GM12878 (cell line): ENCODE results near the gene DISC1. TPM values are rescaled to one million over a fixed set of nuclear protein-coding genes. Genes with fewer than 3 reads are reported as not detected.

Source experiments
- ATAC-seq: fragments of 200-7000 bp; cut with Tn5 transposase; 3 replicates; pipeline ENCODE4 v1.9.1; 2020; ENCODE audit warnings: mild to moderate bottlenecking, moderate library complexity
- BruUV-seq: library from RNA; stranded (reverse); fragments of 400-500 nt; replicated peaks from 2 replicates; lab custom pipeline; 2021; lab: Mats Ljungman, UMichigan
- CTCF ChIA-PET: fragments of 300-600 bp; sonication (Branson Sonifier 250); formaldehyde crosslinking; extraction: SDS; loops from one replicate; lab custom pipeline; 2021; ENCODE audit warnings: inconsistent platforms; lab: Yijun Ruan, JAX
- POLR2A ChIA-PET: fragments of 350-600 bp; formaldehyde crosslinking; extraction: SDS; loops from one replicate; lab custom pipeline; 2021; ENCODE audit warnings: inconsistent platforms; lab: Charles Lee
- RAD21 ChIA-PET: fragments of 300-600 bp; sonication (Branson Sonifier 250); formaldehyde crosslinking; loops from one replicate; lab custom pipeline; 2023; ENCODE audit warnings: antibody characterized with exemption; ENCODE audit not compliant: unreplicated experiment; lab: Charles Lee
- SMC1A ChIA-PET: fragments of 300-600 bp; sonication (Branson Sonifier 250); formaldehyde crosslinking; loops from one replicate; lab custom pipeline; 2023; ENCODE audit not compliant: unreplicated experiment, uncharacterized antibody; lab: Charles Lee
- DNase-seq: peaks from one replicate; pipeline ENCODE4 v3.0.0-alpha.2; 2011; ENCODE audit warnings: low read depth, low spot score
- FAIRE-seq: peaks from 3 replicates; lab custom pipeline; 2011; peaks lifted over from hg19 to GRCh38; lab: Jason Lieb, UNC
- H2AFZ ChIP-seq: 2 replicates; pipeline ENCODE4 v1.6.0; 2011; ENCODE audit warnings: low read depth, low read length, control low read depth; ENCODE audit not compliant: control insufficient read depth
- H3K27ac ChIP-seq: 2 replicates; pipeline ENCODE4 v1.5.1; 2011; ENCODE audit warnings: control low read depth; ENCODE audit not compliant: control insufficient read depth, insufficient read depth
- H3K27me3 ChIP-seq, 2 experiments: replicated peaks in 1 of 2; 2 replicates each; pipeline versions ENCODE4 v1.6.0 to v1.6.1; 2011; ENCODE audit warnings: low read length in 1 of 2; ENCODE audit not compliant: control insufficient read depth in 2 of 2, insufficient read depth in 2 of 2
- H3K36me3 ChIP-seq, 2 experiments: 2 replicates each; pipeline ENCODE4 v1.5.1; 2011; ENCODE audit warnings: low read length in 1 of 2; ENCODE audit not compliant: control insufficient read depth in 2 of 2, insufficient read depth in 2 of 2
- H3K4me1 ChIP-seq: 2 replicates; pipeline ENCODE4 v1.6.1; 2011; ENCODE audit warnings: mild to moderate bottlenecking, low read length, moderate library complexity, mixed read lengths; ENCODE audit not compliant: control insufficient read depth, insufficient read depth
- H3K4me2 ChIP-seq: 2 replicates; pipeline ENCODE4 v1.6.0; 2011; ENCODE audit warnings: control low read depth; ENCODE audit not compliant: control insufficient read depth, insufficient read depth
- H3K4me3 ChIP-seq: fragments of 200-600 bp; sonication (generic); 2 replicates; pipeline ENCODE4 v1.5.1; 2016
- H3K79me2 ChIP-seq: 2 replicates; pipeline ENCODE4 v1.6.0; 2011; ENCODE audit warnings: low read length; ENCODE audit not compliant: control insufficient read depth, insufficient read depth
- H3K9ac ChIP-seq: 2 replicates; pipeline ENCODE4 v1.8.0; 2011; ENCODE audit warnings: low read length, control low read depth, mixed read lengths; ENCODE audit not compliant: control insufficient read depth, insufficient read depth
- H3K9me3 ChIP-seq: replicated peaks from 3 replicates; pipeline ENCODE4 v1.5.1; 2011; ENCODE audit warnings: mild to moderate bottlenecking, low read length; ENCODE audit not compliant: control insufficient read depth, insufficient read depth
- H4K20me1 ChIP-seq: 2 replicates; pipeline ENCODE4 v1.6.0; 2011; ENCODE audit not compliant: control insufficient read depth, insufficient read depth
- ATF7 ChIP-seq: fragments of 450-650 bp; IDR thresholded peaks from 2 replicates; pipeline ENCODE4 v1.6.1; 2016; ENCODE audit warnings: low read depth, mild to moderate bottlenecking
- CHD1 ChIP-seq: IDR thresholded peaks from 2 replicates; pipeline ENCODE4 v1.6.1; 2012; ENCODE audit warnings: low read depth, low read length, improper control_type of control experiment
- CREM ChIP-seq: IDR thresholded peaks from 2 replicates; pipeline ENCODE4 v1.6.1; 2014; ENCODE audit warnings: antibody characterized with exemption, low read depth
- ELK1 ChIP-seq: IDR thresholded peaks from 2 replicates; pipeline ENCODE4 v1.6.1; 2012; ENCODE audit warnings: low read depth, low read length, improper control_type of control experiment
- FOXK2 ChIP-seq: fragments of 450-650 bp; IDR thresholded peaks from 2 replicates; pipeline ENCODE4 v1.6.1; 2017; ENCODE audit warnings: mild to moderate bottlenecking, moderate library complexity
- KDM1A ChIP-seq: fragments of 200-600 bp; sonication (generic); IDR thresholded peaks from 2 replicates; pipeline ENCODE4 v1.6.1; 2016; ENCODE audit warnings: borderline replicate concordance
- MXI1 ChIP-seq: fragments of 150-350 bp; IDR thresholded peaks from 2 replicates; pipeline ENCODE4 v1.6.1; 2011; ENCODE audit warnings: low read depth, mild to moderate bottlenecking, inconsistent platforms, low read length, improper control_type of control experiment
- NR2C2 ChIP-seq: IDR thresholded peaks from 2 replicates; pipeline ENCODE4 v1.6.1; 2011; ENCODE audit warnings: borderline replicate concordance, low read depth; ENCODE audit not compliant: control insufficient read depth, insufficient read length
- RFX5 ChIP-seq: IDR thresholded peaks from 2 replicates; pipeline ENCODE4 v1.6.1; 2011; ENCODE audit warnings: low read depth, low read length, improper control_type of control experiment
- SIX5 ChIP-seq: IDR thresholded peaks from 2 replicates; pipeline ENCODE4 v1.6.1; 2011; ENCODE audit warnings: mild to moderate bottlenecking, low read depth, low read length, moderate library complexity; ENCODE audit not compliant: severe bottlenecking
- SMAD5 ChIP-seq: IDR thresholded peaks from 2 replicates; pipeline ENCODE4 v1.6.1; 2016; ENCODE audit warnings: antibody characterized with exemption, low read depth
- STAT3 ChIP-seq: IDR thresholded peaks from 2 replicates; pipeline ENCODE4 v1.6.1; 2011; ENCODE audit warnings: low read depth, low read length, improper control_type of control experiment
- ZBTB4 ChIP-seq: fragments of 450-650 bp; formaldehyde crosslinking; IDR thresholded peaks from 2 replicates; pipeline ENCODE4 v1.4.0; 2022; ENCODE audit warnings: mild to moderate bottlenecking, moderate library complexity
- ZNF207 ChIP-seq: fragments of 450-650 bp; IDR thresholded peaks from 2 replicates; pipeline ENCODE4 v1.6.1; 2014; ENCODE audit warnings: antibody characterized with exemption, mild to moderate bottlenecking, borderline replicate concordance
- ZNF24 ChIP-seq: fragments of 450-650 bp; IDR thresholded peaks from 2 replicates; pipeline ENCODE4 v1.6.1; 2017; ENCODE audit warnings: antibody characterized with exemption, mild to moderate bottlenecking
- ZZZ3 ChIP-seq: IDR thresholded peaks from 2 replicates; pipeline ENCODE4 v1.6.1; 2011; ENCODE audit warnings: low read depth; ENCODE audit not compliant: control insufficient read depth, insufficient read length
- WGBS: methylation state at CpG from one replicate; pipeline ENCODE4 v1.1.6; 2016; ENCODE audit warnings: low lambda C conversion rate; ENCODE audit not compliant: insufficient replicate concordance, insufficient coverage; ENCODE audit errors: missing lambda C conversion rate; 5-methylcytosine and 5-hydroxymethylcytosine counted together
- in situ Hi-C: fragments of 300-500 bp; cut with MboI; formaldehyde crosslinking; loops from 9 replicates; pipeline ENCODE4 v1.14.3; 2018; ENCODE audit warnings: mixed read lengths
- intact Hi-C: fragments of 100-400 bp; cut with micrococcal nuclease; formaldehyde crosslinking; loops from one replicate; pipeline ENCODE4 v1.14.2; 2022; ENCODE audit not compliant: unreplicated experiment
- polyA plus RNA-seq, 11 experiments: library from polyadenylated mRNA; depleted of rRNA in 4 of 11; unstranded in 6 of 11; stranded (reverse) in 5 of 11; fragments of >200 nt; fragmentation: Nextera tagmentation in 4 of 11; fragmentation: Illumina TruSeq in 1 of 11; extraction: Ambion mirVana in 4 of 11; extraction: Trizol in 1 of 11; gene quantifications; 1 replicate in 1 of 11; 2 replicates in 10 of 11; pipeline versions ENCODE4 v1.2.1 to v1.2.3, GENCODE V29; 2011 to 2016; ENCODE audit warnings: inconsistent platforms in 2 of 11, missing spikeins in 2 of 11, low read depth in 1 of 11
- total RNA-seq, 4 experiments: library from RNA; depleted of rRNA in 3 of 4; stranded (reverse); fragments of >200 nt in 3 of 4; fragmentation: Illumina TruSeq in 1 of 4; extraction: Trizol in 1 of 4; gene quantifications; 2 replicates each; pipeline versions ENCODE4 v1.2.1 to v1.2.3, GENCODE V29; 2013 to 2021
- TF ChIP-seq, protein P1 (sequence below): fragments of 450-650 bp; IDR thresholded peaks from 2 replicates; pipeline ENCODE4 v1.6.1; 2017; ENCODE audit warnings: mild to moderate bottlenecking, moderate library complexity

The DISC1 gene
- total and polyA plus RNA-seq, 10 of the 15 experiments (the other 5 are each of a cell fraction or from before 2014, with no cell fraction given), result 0.05 to 0.72 (median 0.19) TPM; not detected in 1

GRCh38 chr1:232031156-232031555 lies 404.6 kb downstream of the DISC1 start (continued):
- TF ChIP-seq NR2C2 (no peak), ATF7 (no peak)
- TF ChIP-seq, all 136 proteins: peak for 0

DNA sequence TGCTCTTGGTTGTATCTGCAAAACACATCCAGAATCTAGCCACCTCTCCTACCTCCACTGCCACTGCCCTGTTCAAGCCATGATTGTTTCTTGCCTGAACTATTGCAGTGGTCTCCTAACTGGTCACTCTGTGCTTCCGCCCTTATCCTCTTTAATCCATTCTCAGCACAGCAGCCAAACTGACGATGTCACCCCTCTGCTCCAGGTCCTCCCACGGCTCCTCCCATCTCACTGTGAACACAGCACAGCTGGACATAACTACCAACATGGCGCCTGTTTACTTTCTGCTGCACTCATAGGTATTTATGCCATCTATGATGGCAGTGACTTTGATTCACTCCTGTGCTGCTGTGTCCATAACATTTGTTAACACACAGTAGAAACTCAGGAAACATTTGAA lies 406.7 kb downstream of the DISC1 start:
- RAD21 ChIA-PET, result no interaction called here
- FAIRE-seq (no peak), ATAC-seq (no peak), DNase-seq (no peak)
- no peaks in the 10 kb centered on the region for H3K9me3 ChIP-seq
- in situ Hi-C loops, result no loop called here
- intact Hi-C loops, result no loop called here
- no peaks in the 10 kb centered on the region for H3K27me3 ChIP-seq
- POLR2A ChIA-PET, result no interaction called here
- 22% methylated on average over 4 of the region's 4 CpGs for WGBS
- no peak overlapping the region for H3K4me3 ChIP-seq
- H3K4me1 ChIP-seq, result no peaks in the 10 kb centered on the region
- no peaks in the 10 kb centered on the region for H3K79me2 ChIP-seq
- H3K9ac ChIP-seq, result no peak overlapping the region
- SMC1A ChIA-PET, result no interaction called here
- H3K4me2 ChIP-seq, result no peak overlapping the region
- no peaks in the 10 kb centered on the region for H4K20me1 ChIP-seq
- H3K36me3 ChIP-seq, result no peaks in the 10 kb centered on the region
- BruUV-seq, result no TSS peak
- no peak overlapping the region for H3K27ac ChIP-seq
- CTCF ChIA-PET, result no interaction called here
- no peak overlapping the region for H2AFZ ChIP-seq
- no peak for TF ChIP-seq SIX5
- TF ChIP-seq CREM, result no peak
- TF ChIP-seq ZZZ3, result no peak
- no peak for TF ChIP-seq KDM1A
- no peak for TF ChIP-seq ZNF207
- no peak for TF ChIP-seq ZBTB4
- TF ChIP-seq CHD1, result no peak
- TF ChIP-seq FOXK2, result no peak
- TF ChIP-seq MXI1, result no peak
- TF ChIP-seq STAT3, result no peak
- no peak for TF ChIP-seq RFX5
- TF ChIP-seq, protein P1, sequence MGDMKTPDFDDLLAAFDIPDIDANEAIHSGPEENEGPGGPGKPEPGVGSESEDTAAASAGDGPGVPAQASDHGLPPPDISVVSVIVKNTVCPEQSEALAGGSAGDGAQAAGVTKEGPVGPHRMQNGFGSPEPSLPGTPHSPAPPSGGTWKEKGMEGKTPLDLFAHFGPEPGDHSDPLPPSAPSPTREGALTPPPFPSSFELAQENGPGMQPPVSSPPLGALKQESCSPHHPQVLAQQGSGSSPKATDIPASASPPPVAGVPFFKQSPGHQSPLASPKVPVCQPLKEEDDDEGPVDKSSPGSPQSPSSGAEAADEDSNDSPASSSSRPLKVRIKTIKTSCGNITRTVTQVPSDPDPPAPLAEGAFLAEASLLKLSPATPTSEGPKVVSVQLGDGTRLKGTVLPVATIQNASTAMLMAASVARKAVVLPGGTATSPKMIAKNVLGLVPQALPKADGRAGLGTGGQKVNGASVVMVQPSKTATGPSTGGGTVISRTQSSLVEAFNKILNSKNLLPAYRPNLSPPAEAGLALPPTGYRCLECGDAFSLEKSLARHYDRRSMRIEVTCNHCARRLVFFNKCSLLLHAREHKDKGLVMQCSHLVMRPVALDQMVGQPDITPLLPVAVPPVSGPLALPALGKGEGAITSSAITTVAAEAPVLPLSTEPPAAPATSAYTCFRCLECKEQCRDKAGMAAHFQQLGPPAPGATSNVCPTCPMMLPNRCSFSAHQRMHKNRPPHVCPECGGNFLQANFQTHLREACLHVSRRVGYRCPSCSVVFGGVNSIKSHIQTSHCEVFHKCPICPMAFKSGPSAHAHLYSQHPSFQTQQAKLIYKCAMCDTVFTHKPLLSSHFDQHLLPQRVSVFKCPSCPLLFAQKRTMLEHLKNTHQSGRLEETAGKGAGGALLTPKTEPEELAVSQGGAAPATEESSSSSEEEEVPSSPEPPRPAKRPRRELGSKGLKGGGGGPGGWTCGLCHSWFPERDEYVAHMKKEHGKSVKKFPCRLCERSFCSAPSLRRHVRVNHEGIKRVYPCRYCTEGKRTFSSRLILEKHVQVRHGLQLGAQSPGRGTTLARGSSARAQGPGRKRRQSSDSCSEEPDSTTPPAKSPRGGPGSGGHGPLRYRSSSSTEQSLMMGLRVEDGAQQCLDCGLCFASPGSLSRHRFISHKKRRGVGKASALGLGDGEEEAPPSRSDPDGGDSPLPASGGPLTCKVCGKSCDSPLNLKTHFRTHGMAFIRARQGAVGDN, result no peak
- no peak for TF ChIP-seq ELK1
- TF ChIP-seq ZNF24, result no peak
- no peak for TF ChIP-seq SMAD5
